Activated CD4-positive, alpha-beta memory T cell treated with anti-CD3 and anti-CD28 coated beads, Interleukin-2, amount 10 ng/mL, durations not matched to agents 7 days and 5 days (primary cell): Measurements from ENCODE around the gene GPC6. TPM values are rescaled to one million over a fixed set of nuclear protein-coding genes. Genes with fewer than 3 reads are reported as not detected.

ENCODE experiments used
- CTCF ChIA-PET: fragments of 350-600 bp; sonication (Branson Sonifier 250); formaldehyde crosslinking; loops from one replicate; lab custom pipeline; 2021; ENCODE audit warnings: antibody characterized with exemption, inconsistent platforms; lab: Charles Lee
- POLR2A ChIA-PET: fragments of 350-600 bp; sonication (Branson Sonifier 250); formaldehyde crosslinking; loops from one replicate; lab custom pipeline; 2021; ENCODE audit warnings: antibody characterized with exemption; lab: Charles Lee
- DNase-seq: peaks from one replicate; pipeline ENCODE4 v3.0.0-alpha.2; 2020
- H3K27ac Mint-ChIP-seq: one replicate; pipeline ENCODE4 v1.8.0; 2021; ENCODE audit warnings: mild to moderate bottlenecking, mixed read lengths
- H3K27me3 Mint-ChIP-seq: one replicate; pipeline ENCODE4 v1.8.0; 2021; ENCODE audit warnings: mixed read lengths
- H3K36me3 Mint-ChIP-seq: one replicate; pipeline ENCODE4 v1.8.0; 2021; ENCODE audit warnings: low read depth, mixed read lengths
- H3K4me1 Mint-ChIP-seq: one replicate; pipeline ENCODE4 v1.8.0; 2021; ENCODE audit warnings: mixed read lengths
- H3K4me3 Mint-ChIP-seq: one replicate; pipeline ENCODE4 v1.8.0; 2021; ENCODE audit warnings: mild to moderate bottlenecking, mixed read lengths
- H3K9me3 Mint-ChIP-seq: one replicate; pipeline ENCODE4 v1.8.0; 2021; ENCODE audit warnings: mixed read lengths
- total RNA-seq, 2 experiments: library from RNA; stranded (reverse); gene quantifications; one replicate each; pipeline ENCODE4 v1.2.3, GENCODE V29; 2021

Gene GPC6
- total RNA-seq, 2 experiments from 2014 or later, result not detected

DNA sequence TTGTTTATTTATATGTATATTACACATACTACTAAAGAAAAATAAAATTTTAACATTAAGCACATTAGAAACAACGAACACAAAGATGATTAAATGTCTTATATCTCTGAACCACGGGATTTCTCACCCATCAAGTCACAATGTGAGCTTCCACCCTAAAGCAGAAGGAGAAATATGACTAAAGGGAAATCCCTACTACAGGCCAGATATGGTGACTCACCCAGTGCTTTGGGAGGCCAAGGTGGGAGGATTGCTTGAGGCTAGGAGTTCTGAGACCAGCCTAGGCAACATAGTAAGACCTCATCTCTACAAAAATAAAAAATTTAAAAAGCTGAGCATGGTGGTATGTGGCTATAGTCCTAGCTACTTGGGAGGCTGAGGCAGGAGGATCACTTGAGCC lies 1228.3 kb downstream of the GPC6 start:
- POLR2A ChIA-PET, result no interaction called here
- Mint-ChIP-seq H3K27me3 (no peaks in the 10 kb centered on the region), H3K9me3 (no peaks in the 10 kb centered on the region), H3K4me3 (no peak overlapping the region), H3K36me3 (no peaks in the 10 kb centered on the region), H3K4me1 (no peaks in the 10 kb centered on the region), H3K27ac (no peak overlapping the region)
- CTCF ChIA-PET, result no interaction called here
- DNase-seq, result no peak

DNA sequence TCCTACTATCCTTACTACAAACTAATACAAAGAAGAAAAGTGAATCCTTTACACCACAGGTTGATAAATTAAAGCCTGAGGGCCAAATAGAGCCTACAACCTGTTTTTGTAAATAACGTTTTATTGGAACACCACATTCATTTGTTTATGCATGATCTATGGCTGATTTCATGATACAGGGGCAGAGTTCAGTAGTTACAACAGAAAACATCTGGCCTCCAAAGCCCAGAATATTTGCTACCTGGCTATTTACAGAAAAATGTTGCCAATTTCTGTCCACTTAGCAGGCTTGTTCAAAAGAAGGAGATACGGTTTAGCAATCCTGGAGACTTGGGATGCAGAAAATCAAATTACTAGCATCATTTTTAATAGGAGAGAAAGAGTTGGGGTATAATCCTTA lies 1228.8 kb downstream of the GPC6 start:
- Mint-ChIP-seq H3K9me3 (no peaks in the 10 kb centered on the region), H3K27me3 (no peaks in the 10 kb centered on the region), H3K4me1 (no peaks in the 10 kb centered on the region), H3K27ac (no peak overlapping the region), H3K36me3 (no peaks in the 10 kb centered on the region), H3K4me3 (no peak overlapping the region)
- POLR2A ChIA-PET, result no interaction called here
- CTCF ChIA-PET, result no interaction called here
- no peak for DNase-seq
